ENCODE results near the gene KCNAB1. TPM values are rescaled to one million over a fixed set of nuclear protein-coding genes. Genes with fewer than 3 reads are reported as not detected.

KCNAB1 gene
- polyA plus RNA-seq, 1 donor (not counting 4 experiments of a cell fraction or from before 2014, with no cell fraction given): 0.03 TPM

GRCh38 chr3:156536524-156537316 lies 416.3 kb downstream of the KCNAB1 start:
- H3K4me3 ChIP-seq (ENCODE audit: control insufficient read depth in 2 of 3, extremely low read depth in 1 of 3, insufficient read depth in 2 of 3, low read depth in 1 of 3, low read length in 3 of 3): no peak overlapping the region
- H3K27ac ChIP-seq (ENCODE audit: control insufficient read depth, insufficient read depth, low read length): no peak overlapping the region

GRCh38 chr3:156539051-156539450 lies 418.7 kb downstream of the KCNAB1 start:
- dilution Hi-C loops (cut with MboI; ENCODE audit: extremely low pct_ligation_motif_present, low sequenced_read_pairs): no loop called here
- TF ChIP-seq EZH2 (IDR thresholded peaks at IDR 0.05; ENCODE audit: low read length) (no peak), CTCF (optimal IDR thresholded peaks at IDR 0.05 in 1 of 3, IDR thresholded peaks at IDR 0.05 in 1 of 3, conservative IDR thresholded peaks at IDR 0.05 in 1 of 3; ENCODE audit: extremely low read depth in 1 of 3, insufficient read depth in 2 of 3, low read length in 3 of 3) (no peak)
- H4K20me1 ChIP-seq (ENCODE audit: control insufficient read depth, extremely low read depth, insufficient read depth, low read length): peaks cover 3% of the 10 kb centered on the region
- H3K36me3 ChIP-seq (ENCODE audit: control insufficient read depth in 2 of 2, extremely low read depth in 1 of 2, insufficient read depth in 2 of 2, low read length in 2 of 2): peaks cover 18 to 29% of the 10 kb centered on the region in 2 experiments
- peaks cover 7% of the 10 kb centered on the region for H3K79me2 ChIP-seq (ENCODE audit: control insufficient read depth, insufficient read depth, low read length)
- FAIRE-seq (no peak), DNase-seq (ENCODE audit: low read depth, low spot score) (no peak)
- H3K4me1 ChIP-seq (ENCODE audit: control insufficient read depth, extremely low read depth, insufficient read depth, low read length): peaks cover 11% of the 10 kb centered on the region
- no peak overlapping the region for H3K27ac ChIP-seq (ENCODE audit: control insufficient read depth, insufficient read depth, low read length)
- H3K9me3 ChIP-seq (ENCODE audit: control insufficient read depth, low read depth, low read length): no peaks in the 10 kb centered on the region
- no peak overlapping the region for H3K4me3 ChIP-seq (ENCODE audit: control insufficient read depth in 2 of 3, extremely low read depth in 1 of 3, insufficient read depth in 2 of 3, low read depth in 1 of 3, low read length in 3 of 3)
- H3K9ac ChIP-seq (ENCODE audit: control insufficient read depth, extremely low read depth, insufficient read depth, low read length): no peak overlapping the region
- no peaks in the 10 kb centered on the region for H3K9me1 ChIP-seq (ENCODE audit: control insufficient read depth, extremely low read depth, insufficient read depth, low read length)
- H3K4me2 ChIP-seq (ENCODE audit: control insufficient read depth, extremely low read depth, insufficient read depth, low read depth, low read length): no peak overlapping the region
- H3K27me3 ChIP-seq (ENCODE audit: control insufficient read depth, extremely low read depth, insufficient read depth, low read length): no peaks in the 10 kb centered on the region
- no peak overlapping the region for H2AFZ ChIP-seq (ENCODE audit: control insufficient read depth, low read length)

More at GRCh38 chr3:156536524-156537316, 416.3 kb downstream of the KCNAB1 start:
- no peaks in the 10 kb centered on the region for H3K27me3 ChIP-seq (ENCODE audit: control insufficient read depth, extremely low read depth, insufficient read depth, low read length)
- H3K4me1 ChIP-seq (ENCODE audit: control insufficient read depth, extremely low read depth, insufficient read depth, low read length): peaks cover 11% of the 10 kb centered on the region
- no peaks in the 10 kb centered on the region for H3K9me3 ChIP-seq (ENCODE audit: control insufficient read depth, low read depth, low read length)
- TF ChIP-seq EZH2 (IDR thresholded peaks at IDR 0.05; ENCODE audit: low read length) (no peak), CTCF (optimal IDR thresholded peaks at IDR 0.05 in 1 of 3, IDR thresholded peaks at IDR 0.05 in 1 of 3, conservative IDR thresholded peaks at IDR 0.05 in 1 of 3; ENCODE audit: extremely low read depth in 1 of 3, insufficient read depth in 2 of 3, low read length in 3 of 3) (no peak)
- peaks cover 4 to 12% of the 10 kb centered on the region in 2 experiments for H3K36me3 ChIP-seq (ENCODE audit: control insufficient read depth in 2 of 2, extremely low read depth in 1 of 2, insufficient read depth in 2 of 2, low read length in 2 of 2)
- dilution Hi-C loops (cut with MboI; ENCODE audit: extremely low pct_ligation_motif_present, low sequenced_read_pairs): no loop called here
- H3K79me2 ChIP-seq (ENCODE audit: control insufficient read depth, insufficient read depth, low read length): no peaks in the 10 kb centered on the region
- H2AFZ ChIP-seq (ENCODE audit: control insufficient read depth, low read length): no peak overlapping the region
- no peak for FAIRE-seq
- H3K9ac ChIP-seq (ENCODE audit: control insufficient read depth, extremely low read depth, insufficient read depth, low read length): no peak overlapping the region
- no peaks in the 10 kb centered on the region for H3K9me1 ChIP-seq (ENCODE audit: control insufficient read depth, extremely low read depth, insufficient read depth, low read length)
- H3K4me2 ChIP-seq (ENCODE audit: control insufficient read depth, extremely low read depth, insufficient read depth, low read depth, low read length): no peak overlapping the region
- DNase-seq (ENCODE audit: low read depth, low spot score): no peak
- H4K20me1 ChIP-seq (ENCODE audit: control insufficient read depth, extremely low read depth, insufficient read depth, low read length): no peaks in the 10 kb centered on the region

Measured in keratinocyte (primary cell).